ENCODE measurements around the gene RAB3B. TPM values are rescaled to one million over a fixed set of nuclear protein-coding genes. Genes with fewer than 3 reads are reported as not detected.
A peak's percentile ranks its signal among the peaks of the same experiment; 100 is the strongest.

RAB3B gene
- total and polyA plus RNA-seq, 9 of the 15 experiments (the other 6 are each of a cell fraction or from before 2014, with no cell fraction given): 0.07 to 0.47 (median 0.27) TPM

DNA sequence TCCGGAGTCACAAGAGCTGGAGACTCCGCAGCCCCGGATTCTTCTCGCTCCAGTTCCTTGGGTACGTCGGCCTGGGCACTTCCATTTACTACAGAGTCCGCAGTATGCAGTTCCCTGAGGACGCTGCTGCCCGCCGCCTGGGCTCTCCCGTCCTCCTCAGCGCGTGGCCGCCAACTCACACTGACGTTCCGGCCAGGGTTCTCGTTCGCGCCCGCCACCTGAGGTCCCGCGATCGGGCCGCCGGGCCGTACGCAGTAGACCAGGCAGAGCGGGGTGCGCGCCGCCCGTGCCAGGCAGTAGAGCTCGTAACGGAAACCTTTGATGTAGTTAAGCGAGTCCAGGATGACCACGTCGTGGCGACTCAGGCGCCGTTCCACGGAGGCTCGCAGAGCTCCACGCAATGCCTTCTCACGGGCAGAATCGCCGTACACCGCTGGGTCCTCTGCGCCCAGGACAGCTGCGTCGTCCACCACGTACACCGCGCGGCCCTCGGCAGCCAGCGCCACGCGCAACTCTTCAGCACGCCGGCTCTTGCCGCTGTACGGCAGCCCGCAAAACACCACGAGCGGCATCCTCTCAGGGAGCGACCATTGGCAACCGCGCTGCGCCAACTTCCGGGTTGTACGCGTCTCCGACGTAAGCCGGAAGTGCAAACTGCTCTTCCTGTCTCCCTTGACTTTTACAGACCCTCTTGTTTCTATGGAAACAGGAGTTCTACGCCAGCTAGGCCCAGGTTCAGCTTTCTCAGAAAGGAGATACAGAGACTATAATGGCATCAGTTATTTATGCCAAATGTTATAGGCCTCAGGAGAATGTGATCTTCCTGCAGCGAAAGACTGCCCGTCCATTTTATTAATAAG lies 42.9 kb upstream of the RAB3B start, which contains the start of gene KTI12 (continued):
- TF ChIP-seq, protein P1, sequence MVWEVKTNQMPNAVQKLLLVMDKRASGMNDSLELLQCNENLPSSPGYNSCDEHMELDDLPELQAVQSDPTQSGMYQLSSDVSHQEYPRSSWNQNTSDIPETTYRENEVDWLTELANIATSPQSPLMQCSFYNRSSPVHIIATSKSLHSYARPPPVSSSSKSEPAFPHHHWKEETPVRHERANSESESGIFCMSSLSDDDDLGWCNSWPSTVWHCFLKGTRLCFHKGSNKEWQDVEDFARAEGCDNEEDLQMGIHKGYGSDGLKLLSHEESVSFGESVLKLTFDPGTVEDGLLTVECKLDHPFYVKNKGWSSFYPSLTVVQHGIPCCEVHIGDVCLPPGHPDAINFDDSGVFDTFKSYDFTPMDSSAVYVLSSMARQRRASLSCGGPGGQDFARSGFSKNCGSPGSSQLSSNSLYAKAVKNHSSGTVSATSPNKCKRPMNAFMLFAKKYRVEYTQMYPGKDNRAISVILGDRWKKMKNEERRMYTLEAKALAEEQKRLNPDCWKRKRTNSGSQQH (CRISPR knock-in tag; IDR thresholded peaks at IDR 0.05): no peak
- TF ChIP-seq TGIF2 (CRISPR knock-in tag; IDR thresholded peaks at IDR 0.05) (no peak), ZNF583 (CRISPR knock-in tag; IDR thresholded peaks at IDR 0.05) (0 out of 2 replicates have a peak, but pooled peaks have one; percentile 10), CBFB (CRISPR knock-in tag; IDR thresholded peaks at IDR 0.05) (peak; percentile 85; the same call in 1 of the 2 replicates), CBX3 (IDR thresholded peaks at IDR 0.05; ENCODE audit: borderline replicate concordance in 1 of 2, low read length in 2 of 2) (0 out of 3 replicates have a peak, but pooled peaks of 1 of the 2 experiments have one; percentile 53), SRSF1 (IDR thresholded peaks at IDR 0.05; ENCODE audit: low read depth, low read length) (no peak), NEUROD1 (IDR thresholded peaks at IDR 0.05; ENCODE audit: borderline replicate concordance, low read depth, low read length, partially characterized antibody) (peak; percentile 52), STAT5B (CRISPR knock-in tag; IDR thresholded peaks at IDR 0.05) (no peak), NR4A1 (CRISPR knock-in tag; IDR thresholded peaks at IDR 0.05) (0 out of 2 replicates have a peak, but pooled peaks have one; percentile 62), NR4A1 (tag; IDR thresholded peaks at IDR 0.05) (no peak), CBX2 (IDR thresholded peaks at IDR 0.05; ENCODE audit: insufficient read depth, low read length, poor library complexity, severe bottlenecking) (no peak), BDP1 (IDR thresholded peaks at IDR 0.05; ENCODE audit: insufficient read depth, insufficient read length) (no peak)
- TF ChIP-seq, protein P2, sequence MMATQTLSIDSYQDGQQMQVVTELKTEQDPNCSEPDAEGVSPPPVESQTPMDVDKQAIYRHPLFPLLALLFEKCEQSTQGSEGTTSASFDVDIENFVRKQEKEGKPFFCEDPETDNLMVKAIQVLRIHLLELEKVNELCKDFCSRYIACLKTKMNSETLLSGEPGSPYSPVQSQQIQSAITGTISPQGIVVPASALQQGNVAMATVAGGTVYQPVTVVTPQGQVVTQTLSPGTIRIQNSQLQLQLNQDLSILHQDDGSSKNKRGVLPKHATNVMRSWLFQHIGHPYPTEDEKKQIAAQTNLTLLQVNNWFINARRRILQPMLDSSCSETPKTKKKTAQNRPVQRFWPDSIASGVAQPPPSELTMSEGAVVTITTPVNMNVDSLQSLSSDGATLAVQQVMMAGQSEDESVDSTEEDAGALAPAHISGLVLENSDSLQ (IDR thresholded peaks at IDR 0.05): peak; percentile 53; the same call in 1 of the 2 replicates
- TF ChIP-seq, protein P3, sequence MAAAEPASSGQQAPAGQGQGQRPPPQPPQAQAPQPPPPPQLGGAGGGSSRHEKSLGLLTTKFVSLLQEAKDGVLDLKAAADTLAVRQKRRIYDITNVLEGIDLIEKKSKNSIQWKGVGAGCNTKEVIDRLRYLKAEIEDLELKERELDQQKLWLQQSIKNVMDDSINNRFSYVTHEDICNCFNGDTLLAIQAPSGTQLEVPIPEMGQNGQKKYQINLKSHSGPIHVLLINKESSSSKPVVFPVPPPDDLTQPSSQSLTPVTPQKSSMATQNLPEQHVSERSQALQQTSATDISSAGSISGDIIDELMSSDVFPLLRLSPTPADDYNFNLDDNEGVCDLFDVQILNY (CRISPR knock-in tag; IDR thresholded peaks at IDR 0.05): peak; percentile 85
- TF ChIP-seq, protein P4, sequence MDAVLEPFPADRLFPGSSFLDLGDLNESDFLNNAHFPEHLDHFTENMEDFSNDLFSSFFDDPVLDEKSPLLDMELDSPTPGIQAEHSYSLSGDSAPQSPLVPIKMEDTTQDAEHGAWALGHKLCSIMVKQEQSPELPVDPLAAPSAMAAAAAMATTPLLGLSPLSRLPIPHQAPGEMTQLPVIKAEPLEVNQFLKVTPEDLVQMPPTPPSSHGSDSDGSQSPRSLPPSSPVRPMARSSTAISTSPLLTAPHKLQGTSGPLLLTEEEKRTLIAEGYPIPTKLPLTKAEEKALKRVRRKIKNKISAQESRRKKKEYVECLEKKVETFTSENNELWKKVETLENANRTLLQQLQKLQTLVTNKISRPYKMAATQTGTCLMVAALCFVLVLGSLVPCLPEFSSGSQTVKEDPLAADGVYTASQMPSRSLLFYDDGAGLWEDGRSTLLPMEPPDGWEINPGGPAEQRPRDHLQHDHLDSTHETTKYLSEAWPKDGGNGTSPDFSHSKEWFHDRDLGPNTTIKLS (IDR thresholded peaks at IDR 0.05; ENCODE audit: borderline replicate concordance, low read depth): peak; percentile 82; the same call in 1 of the 2 replicates
- TF ChIP-seq, protein P5, sequence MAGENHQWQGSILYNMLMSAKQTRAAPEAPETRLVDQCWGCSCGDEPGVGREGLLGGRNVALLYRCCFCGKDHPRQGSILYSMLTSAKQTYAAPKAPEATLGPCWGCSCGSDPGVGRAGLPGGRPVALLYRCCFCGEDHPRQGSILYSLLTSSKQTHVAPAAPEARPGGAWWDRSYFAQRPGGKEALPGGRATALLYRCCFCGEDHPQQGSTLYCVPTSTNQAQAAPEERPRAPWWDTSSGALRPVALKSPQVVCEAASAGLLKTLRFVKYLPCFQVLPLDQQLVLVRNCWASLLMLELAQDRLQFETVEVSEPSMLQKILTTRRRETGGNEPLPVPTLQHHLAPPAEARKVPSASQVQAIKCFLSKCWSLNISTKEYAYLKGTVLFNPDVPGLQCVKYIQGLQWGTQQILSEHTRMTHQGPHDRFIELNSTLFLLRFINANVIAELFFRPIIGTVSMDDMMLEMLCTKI (IDR thresholded peaks at IDR 0.05; ENCODE audit: partially characterized antibody): no peak
